Measurements from ENCODE around the gene HIF1A.
"Not testable (repeated sequence)": the region's sequence is repeated elsewhere in the genome, so short reads cannot be mapped to it uniquely, and the experiment has no call there.

The HIF1A gene

GRCh38 chr14:61749264-61749663, 54.0 kb downstream of the HIF1A start:
- DNase-seq (ENCODE audit: low read depth): no peak

- DNase-seq (ENCODE audit: low read depth): no peak
Observed at GRCh38 chr14:61749867-61750266, 54.6 kb downstream of the HIF1A start.

GRCh38 chr14:61750708-61751474, 55.6 kb downstream of the HIF1A start:
- DNase-seq (ENCODE audit: low read depth): peak; percentile 64

GRCh38 chr14:61751475-61751989, 56.2 kb downstream of the HIF1A start:
- DNase-seq (ENCODE audit: low read depth): no peak

- no peak for DNase-seq (ENCODE audit: low read depth)
Observed at GRCh38 chr14:61752626-61753025, 57.3 kb downstream of the HIF1A start.

- DNase-seq (ENCODE audit: low read depth): no peak
Observed at GRCh38 chr14:61753631-61754030, 58.3 kb downstream of the HIF1A start.

- DNase-seq (ENCODE audit: low read depth): no peak
Observed at GRCh38 chr14:61754627-61755381, 59.5 kb downstream of the HIF1A start.

- not testable (repeated sequence) for DNase-seq (ENCODE audit: low read depth)
Observed at GRCh38 chr14:61755382-61755742, 60.0 kb downstream of the HIF1A start.

- DNase-seq (ENCODE audit: low read depth): no peak
Observed at GRCh38 chr14:61756135-61756534, 60.8 kb downstream of the HIF1A start.

GRCh38 chr14:61759878-61760277, 64.6 kb downstream of the HIF1A start:
- no peak for DNase-seq (ENCODE audit: low read depth)

GRCh38 chr14:61761557-61761956, 66.2 kb downstream of the HIF1A start:
- no peak for DNase-seq (ENCODE audit: low read depth)

GRCh38 chr14:61761959-61762786, 66.9 kb downstream of the HIF1A start, which contains the start of gene SNAPC1:
Gene SNAPC1, plus strand, starts transcription at chr14:61762420. Its CDS starts 41 bp downstream, at chr14:61762461.
- DNase-seq (ENCODE audit: low read depth): peak; percentile 95

GRCh38 chr14:61764342-61765122, 69.2 kb downstream of the HIF1A start:
- no peak for DNase-seq (ENCODE audit: low read depth)

GRCh38 chr14:61765225-61765943, 70.1 kb downstream of the HIF1A start:
- DNase-seq (ENCODE audit: low read depth): no peak

- no peak for DNase-seq (ENCODE audit: low read depth)
Observed at GRCh38 chr14:61766151-61766550, 70.8 kb downstream of the HIF1A start.

GRCh38 chr14:61768240-61768639, 72.9 kb downstream of the HIF1A start:
- no peak for DNase-seq (ENCODE audit: low read depth)

- no peak for DNase-seq (ENCODE audit: low read depth)
Observed at GRCh38 chr14:61769893-61770292, 74.6 kb downstream of the HIF1A start.

- DNase-seq (ENCODE audit: low read depth): no peak
Observed at GRCh38 chr14:61774861-61775260, 79.5 kb downstream of the HIF1A start.

GRCh38 chr14:61780125-61780524, 84.8 kb downstream of the HIF1A start:
- DNase-seq (ENCODE audit: low read depth): no peak

- DNase-seq (ENCODE audit: low read depth): no peak
Observed at GRCh38 chr14:61797309-61797708, 102.0 kb downstream of the HIF1A start.

All from stimulated activated CD8-positive, alpha-beta memory T cell treated with anti-CD3 and anti-CD28 coated beads, Interleukin-12 subunit alpha, Interleukin-12 subunit beta, amount 100 ng/mL, for 4 hours (primary cell).